HG03045 (cell line): ENCODE measurements around the gene PTPN14.
"Not testable (repeated sequence)": the region's sequence is repeated elsewhere in the genome, so short reads cannot be mapped to it uniquely, and the experiment has no call there.

Experiments
- ATAC-seq: cut with Tn5 transposase; IDR thresholded peaks from one replicate; pipeline ENCODE4 v1.9.1; 2021; ENCODE audit warnings: mild to moderate bottlenecking, moderate library complexity; ENCODE audit not compliant: unreplicated experiment

Gene PTPN14

GRCh38 chr1:214481983-214482634 lies 69.3 kb downstream of the PTPN14 start:
- not testable (repeated sequence) for ATAC-seq

DNA sequence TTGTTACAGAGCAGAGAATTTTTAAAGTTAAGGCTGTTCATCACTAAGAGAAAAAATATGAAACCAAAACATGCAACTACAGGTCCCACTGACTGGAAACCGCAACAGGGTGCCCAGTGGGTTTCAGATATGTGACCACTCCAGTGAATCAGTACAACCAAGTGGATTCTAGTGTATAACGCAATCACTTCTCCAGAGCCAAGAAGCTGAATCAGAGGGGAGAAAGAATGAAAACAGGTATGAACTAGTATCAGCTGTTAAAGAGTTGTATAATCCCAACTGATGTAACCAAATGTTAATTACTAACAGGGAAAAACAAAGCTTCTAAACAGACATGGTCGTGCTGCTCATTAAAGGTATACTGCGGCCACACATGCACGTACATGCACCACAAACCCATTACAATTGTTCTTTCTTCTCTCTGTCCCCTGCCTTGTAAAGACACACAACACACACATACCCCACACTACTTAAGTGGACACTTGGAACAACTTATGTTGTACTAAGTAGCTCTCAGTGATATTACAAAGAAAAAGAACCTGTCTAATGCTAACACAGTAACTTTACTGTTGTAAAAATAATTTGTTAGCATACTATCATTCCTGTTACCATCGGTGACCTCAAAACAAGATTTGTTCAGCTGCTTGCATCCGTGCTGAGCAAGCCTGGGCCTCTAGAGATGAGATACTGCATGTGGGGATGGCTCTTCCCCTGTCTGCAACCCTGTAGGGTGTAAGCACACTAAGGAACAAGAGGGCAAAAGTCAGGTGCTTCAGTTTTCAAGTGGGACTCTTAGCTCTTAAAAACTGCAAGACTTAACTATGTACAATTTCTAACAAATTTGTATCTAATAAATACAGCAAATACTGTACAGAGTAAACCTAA lies 74.2 kb downstream of the PTPN14 start:
- no peak for ATAC-seq

DNA sequence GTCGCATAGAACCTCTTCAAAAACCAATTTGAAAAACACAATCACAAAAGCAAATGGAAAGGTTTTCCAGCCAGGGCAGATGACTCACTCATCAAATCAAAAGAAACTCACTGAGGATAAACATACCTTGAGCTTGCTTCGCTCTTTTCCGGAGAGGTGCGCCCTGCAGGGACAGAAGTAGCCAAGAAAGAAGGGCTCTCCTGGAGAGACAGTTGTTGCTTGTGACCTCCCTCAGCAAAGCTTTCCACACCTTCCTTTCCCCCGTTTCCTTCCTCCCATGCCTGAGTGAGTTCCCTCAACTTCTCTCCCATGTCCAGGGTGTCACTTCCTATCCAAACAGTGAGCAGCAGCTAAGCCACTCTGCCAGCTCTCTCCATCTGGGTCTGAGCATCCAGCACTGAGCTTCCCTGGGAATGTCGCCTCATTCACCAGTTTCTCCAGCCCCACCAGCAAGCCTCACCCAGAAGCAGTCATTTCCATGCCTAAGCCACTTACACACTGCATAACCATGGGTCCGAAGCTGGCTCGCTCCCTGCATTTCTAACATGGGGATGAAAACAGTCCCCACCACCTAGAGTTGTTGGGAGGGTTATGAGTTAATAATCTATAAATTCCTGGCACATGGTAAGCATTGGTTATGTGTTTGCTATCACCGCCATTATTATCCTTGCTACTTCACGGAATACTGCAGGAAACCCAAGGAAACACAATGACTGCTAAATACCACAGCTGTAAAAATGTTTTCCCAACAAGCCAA lies 75.0 kb downstream of the PTPN14 start:
- no peak for ATAC-seq

GRCh38 chr1:214475746-214476145 lies 75.7 kb downstream of the PTPN14 start:
- no peak for ATAC-seq

DNA sequence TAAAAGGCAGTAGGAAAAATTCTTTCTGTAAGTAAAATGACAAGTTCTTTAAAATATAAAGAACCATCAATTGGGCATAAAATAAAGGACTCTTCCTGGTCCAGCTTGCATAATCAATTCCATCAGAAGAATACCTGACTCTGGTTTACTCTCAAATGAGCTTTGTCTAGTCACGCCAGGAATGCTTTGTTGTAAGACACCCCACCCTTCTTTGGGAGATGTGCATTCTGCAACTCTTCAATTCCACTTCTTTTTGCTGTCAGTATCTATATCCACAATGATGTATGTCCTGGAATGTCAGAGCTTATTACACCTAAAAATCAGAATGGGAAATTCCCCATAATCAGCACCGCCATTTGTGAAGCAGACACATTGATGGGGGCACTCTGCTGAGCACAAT lies 76.1 kb downstream of the PTPN14 start:
- no peak for ATAC-seq

GRCh38 chr1:214474467-214474866 lies 76.9 kb downstream of the PTPN14 start:
- ATAC-seq: no peak

- ATAC-seq: no peak
Observed at GRCh38 chr1:214473862-214474261, 77.5 kb downstream of the PTPN14 start.

GRCh38 chr1:214473387-214473786 lies 78.0 kb downstream of the PTPN14 start:
- no peak for ATAC-seq

DNA sequence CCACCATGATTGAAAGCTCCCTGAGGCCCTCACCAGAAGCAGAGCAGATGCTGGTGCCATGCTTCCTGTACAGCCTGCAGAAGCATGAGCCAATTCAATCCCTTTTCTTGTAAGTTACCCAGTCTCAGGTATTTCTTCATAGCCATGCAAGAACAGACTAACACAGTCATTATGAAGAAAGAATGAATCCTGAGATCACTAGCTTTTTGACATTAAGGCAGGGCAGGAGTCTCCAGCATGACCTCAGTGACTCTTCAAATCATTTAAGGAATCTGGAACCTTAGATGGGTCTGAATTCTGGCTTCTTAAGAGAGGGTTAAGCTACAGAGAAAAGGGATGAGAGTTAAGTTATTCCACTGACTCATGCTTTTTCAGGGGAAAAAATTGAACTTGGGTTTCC lies 79.0 kb downstream of the PTPN14 start:
- no peak for ATAC-seq

GRCh38 chr1:214471458-214471857 lies 79.9 kb downstream of the PTPN14 start:
- no peak for ATAC-seq

GRCh38 chr1:214470132-214470531 lies 81.3 kb downstream of the PTPN14 start:
- ATAC-seq: no peak

- ATAC-seq: no peak
Observed at GRCh38 chr1:214469290-214469689, 82.1 kb downstream of the PTPN14 start.

DNA sequence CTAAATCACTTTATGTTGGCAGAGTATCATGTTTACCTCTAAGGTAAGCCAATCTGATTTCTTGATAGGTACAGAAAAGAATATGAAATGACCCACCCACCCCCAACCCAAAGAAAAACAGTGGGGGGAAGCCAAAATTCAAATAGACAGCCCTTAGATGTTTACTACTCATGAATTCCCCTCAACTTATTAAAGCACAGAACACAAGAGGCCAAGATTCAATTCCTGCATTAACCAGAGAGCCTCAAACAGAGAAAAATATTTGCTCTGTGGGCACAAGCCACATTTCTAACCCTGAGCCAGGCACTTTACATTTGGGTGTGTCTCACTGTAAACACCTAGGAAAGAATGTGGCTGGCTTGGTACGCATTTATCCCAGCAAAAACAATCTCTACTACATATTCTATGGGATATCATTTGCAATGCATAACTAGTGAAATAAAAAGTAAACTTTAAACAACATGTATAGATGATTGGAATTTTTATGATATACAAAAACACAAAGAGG lies 84.3 kb downstream of the PTPN14 start:
- no peak for ATAC-seq

GRCh38 chr1:214466403-214467077 lies 84.9 kb downstream of the PTPN14 start:
- ATAC-seq: no peak

GRCh38 chr1:214464445-214465287 lies 86.7 kb downstream of the PTPN14 start:
- no peak for ATAC-seq

DNA sequence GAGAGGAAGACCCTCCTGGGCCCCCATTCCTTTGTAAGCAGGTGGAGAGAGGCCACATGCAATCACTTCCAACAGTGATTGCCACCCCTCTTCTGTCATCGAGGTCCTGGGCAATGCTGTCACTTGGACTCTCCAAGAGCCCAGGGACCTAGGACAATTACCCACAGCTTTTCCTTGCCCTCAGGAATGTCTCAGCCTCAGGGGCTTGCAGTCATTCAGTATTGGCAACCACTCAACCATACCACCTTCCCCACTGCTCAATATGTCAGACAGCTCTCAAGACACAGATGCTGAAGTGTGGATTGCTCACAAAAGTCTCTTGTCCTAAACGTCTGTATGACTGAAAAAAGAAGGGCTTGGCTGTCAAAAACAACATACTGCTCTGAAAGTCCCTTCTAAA lies 87.8 kb downstream of the PTPN14 start:
- ATAC-seq: no peak

- no peak for ATAC-seq
Observed at GRCh38 chr1:214462882-214463281, 88.5 kb downstream of the PTPN14 start.

DNA sequence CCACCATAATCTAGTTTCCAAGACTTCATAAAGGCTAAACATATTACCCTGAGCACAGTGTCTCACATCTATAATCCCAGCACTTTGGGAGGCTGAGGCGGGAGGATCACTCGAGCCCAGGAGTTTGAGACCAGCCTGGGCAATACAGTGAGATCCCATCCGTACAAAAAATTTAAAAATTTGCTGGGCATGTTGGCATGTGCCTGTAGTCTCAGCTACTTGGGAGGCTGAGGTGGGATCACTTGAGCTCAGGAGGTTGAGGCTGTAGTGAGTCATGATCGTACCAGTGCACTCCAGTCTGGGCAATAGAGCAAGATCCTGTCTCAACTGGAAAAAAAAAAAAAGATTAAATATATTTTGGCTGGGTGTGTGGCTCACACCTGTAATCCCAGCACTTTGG lies 90.1 kb downstream of the PTPN14 start:
- no peak for ATAC-seq

GRCh38 chr1:214460304-214460916 lies 91.0 kb downstream of the PTPN14 start:
- no peak for ATAC-seq

GRCh38 chr1:214459895-214460294 lies 91.5 kb downstream of the PTPN14 start:
- ATAC-seq: no peak
